GM18520 (cell line): Measurements from ENCODE around the gene SOSTDC1.
"Not testable (repeated sequence)": the region's sequence is repeated elsewhere in the genome, so short reads cannot be mapped to it uniquely, and the experiment has no call there.

Source experiments
- ATAC-seq: cut with Tn5 transposase; IDR thresholded peaks from one replicate; pipeline ENCODE4 v1.9.1; 2021; ENCODE audit not compliant: unreplicated experiment

The SOSTDC1 gene

GRCh38 chr7:16463520-16463919 is 2.0 kb downstream of the SOSTDC1 start:
- no peak for ATAC-seq

- no peak for ATAC-seq
Observed at GRCh38 chr7:16462431-16462889, 3.1 kb downstream of the SOSTDC1 start.

GRCh38 chr7:16460789-16461493 is 4.6 kb downstream of the SOSTDC1 start:
- no peak for ATAC-seq

- ATAC-seq = not testable (repeated sequence)
Observed at GRCh38 chr7:16456303-16456702, 9.2 kb downstream of the SOSTDC1 start.

GRCh38 chr7:16455591-16455990 is 9.9 kb downstream of the SOSTDC1 start:
- no peak for ATAC-seq

GRCh38 chr7:16450366-16450765 is 15.2 kb downstream of the SOSTDC1 start:
- ATAC-seq = no peak

GRCh38 chr7:16447876-16448275 is 17.7 kb downstream of the SOSTDC1 start:
- ATAC-seq = no peak

- no peak for ATAC-seq
Observed at GRCh38 chr7:16446508-16446907, 19.0 kb downstream of the SOSTDC1 start.

- ATAC-seq = not testable (repeated sequence)
Observed at GRCh38 chr7:16443871-16444270, 21.7 kb downstream of the SOSTDC1 start.

GRCh38 chr7:16438988-16439387 is 26.6 kb downstream of the SOSTDC1 start:
- ATAC-seq = no peak

- ATAC-seq = no peak
Observed at GRCh38 chr7:16436306-16436705, 29.2 kb downstream of the SOSTDC1 start.

GRCh38 chr7:16433568-16434122 is 31.9 kb downstream of the SOSTDC1 start:
- no peak for ATAC-seq

GRCh38 chr7:16432425-16432731 is 33.2 kb downstream of the SOSTDC1 start:
- no peak for ATAC-seq

GRCh38 chr7:16431646-16432424 is 33.7 kb downstream of the SOSTDC1 start:
- ATAC-seq = peak; percentile 44

- no peak for ATAC-seq
Observed at GRCh38 chr7:16430133-16430532, 35.4 kb downstream of the SOSTDC1 start.

- no peak for ATAC-seq
Observed at GRCh38 chr7:16428672-16429071, 36.9 kb downstream of the SOSTDC1 start.

GRCh38 chr7:16428182-16428581 is 37.4 kb downstream of the SOSTDC1 start:
- ATAC-seq = no peak

GRCh38 chr7:16423761-16424160 is 41.8 kb downstream of the SOSTDC1 start:
- no peak for ATAC-seq

GRCh38 chr7:16422917-16423316 is 42.6 kb downstream of the SOSTDC1 start:
- ATAC-seq = no peak

- no peak for ATAC-seq
Observed at GRCh38 chr7:16422103-16422435, 43.5 kb downstream of the SOSTDC1 start.

- peak; percentile 25 for ATAC-seq
Observed at GRCh38 chr7:16421333-16422102, 44.0 kb downstream of the SOSTDC1 start, which contains the start of gene CRPPA. TSS of gene CRPPA (minus strand) at chr7:16421538. CDS start at chr7:16421322, 216 bp downstream.
